CD14-positive monocyte (primary cell): ENCODE data around the gene GPC5. TPM values are rescaled to one million over a fixed set of nuclear protein-coding genes. Genes with fewer than 3 reads are reported as not detected.

ENCODE experiments used
- DNase-seq, 3 donors: peaks; one replicate each; pipeline ENCODE4 v3.0.0-alpha.2; 2011 to 2022
- H2AFZ ChIP-seq: 2 replicates; pipeline ENCODE4 v1.6.0; 2012; ENCODE audit warnings: mild to moderate bottlenecking, low read depth, low read length, inconsistent platforms; ENCODE audit not compliant: insufficient read depth, poor library complexity, severe bottlenecking
- H3K27ac ChIP-seq, 2 donors: 1 replicate in 1 of 2; 2 replicates in 1 of 2; pipeline ENCODE4 v1.5.1; 2012 to 2013; ENCODE audit warnings: low read length in 2 of 2, control low read depth in 1 of 2, inconsistent platforms in 1 of 2, low read depth in 1 of 2, mild to moderate bottlenecking in 1 of 2
- H3K27me3 ChIP-seq, 2 donors: one replicate each; pipeline versions ENCODE4 v1.6.0 to v1.6.1; 2011 to 2013; ENCODE audit warnings: low read length in 2 of 2; ENCODE audit not compliant: control insufficient read depth in 2 of 2, insufficient read depth in 2 of 2
- H3K36me3 ChIP-seq, 2 donors: replicated peaks in 1 of 2; 1 replicate in 1 of 2; 2 replicates in 1 of 2; pipeline versions ENCODE4 v1.5.1 to v1.6.1; 2012 to 2013; ENCODE audit warnings: low read length in 2 of 2, control low read depth in 1 of 2, inconsistent platforms in 1 of 2, mild to moderate bottlenecking in 1 of 2; ENCODE audit not compliant: insufficient read depth in 2 of 2, control insufficient read depth in 1 of 2
- H3K4me1 ChIP-seq, 2 donors: 1 replicate in 1 of 2; 2 replicates in 1 of 2; pipeline versions ENCODE4 v1.5.1 to v1.6.1; 2012 to 2013; ENCODE audit warnings: low read length in 2 of 2, control low read depth in 1 of 2, inconsistent platforms in 1 of 2, mild to moderate bottlenecking in 1 of 2, moderate library complexity in 1 of 2; ENCODE audit not compliant: insufficient read depth in 2 of 2, control insufficient read depth in 1 of 2
- H3K4me2 ChIP-seq: replicated peaks from 2 replicates; pipeline ENCODE3; 2012; ENCODE audit warnings: low read length, moderate library complexity, mild to moderate bottlenecking; ENCODE audit not compliant: poor library complexity, severe bottlenecking; ENCODE audit errors: extremely low read depth
- H3K4me3 ChIP-seq, 3 experiments: fragments of 200-600 bp in 1 of 3; sonication (generic) in 1 of 3; replicated peaks in 1 of 3; 1 replicate in 2 of 3; 2 replicates in 1 of 3; pipeline ENCODE4 v1.5.1; 2011 to 2013; ENCODE audit warnings: low read length in 3 of 3, mild to moderate bottlenecking in 3 of 3, control low read depth in 2 of 3, low read depth in 2 of 3, inconsistent platforms in 1 of 3, moderate library complexity in 1 of 3
- H3K79me2 ChIP-seq: 2 replicates; pipeline ENCODE4 v1.6.0; 2012; ENCODE audit warnings: mild to moderate bottlenecking, control low read depth, inconsistent platforms, low read length, moderate library complexity; ENCODE audit not compliant: insufficient read depth
- H3K9ac ChIP-seq: 2 replicates; pipeline ENCODE4 v1.6.0; 2017; ENCODE audit warnings: low read length, mild to moderate bottlenecking; ENCODE audit not compliant: insufficient read depth, poor library complexity, severe bottlenecking
- H3K9me3 ChIP-seq, 2 donors: replicated peaks in 1 of 2; 1 replicate in 1 of 2; 2 replicates in 1 of 2; pipeline versions ENCODE4 v1.5.1 to v1.6.1; 2012 to 2013; ENCODE audit warnings: low read length in 2 of 2, control low read depth in 1 of 2; ENCODE audit not compliant: control insufficient read depth in 1 of 2, insufficient read depth in 1 of 2
- H4K20me1 ChIP-seq: 2 replicates; pipeline ENCODE4 v1.6.0; 2012; ENCODE audit warnings: mild to moderate bottlenecking, low read length, control low read depth, moderate library complexity; ENCODE audit not compliant: insufficient read depth
- H3K27ac Mint-ChIP-seq, 7 donors: one replicate each; pipeline ENCODE4 v1.8.0; 2020; ENCODE audit warnings: mild to moderate bottlenecking in 7 of 7, mixed read lengths in 7 of 7, moderate library complexity in 6 of 7, inconsistent platforms in 2 of 7
- H3K27me3 Mint-ChIP-seq, 3 donors: one replicate each; pipeline ENCODE4 v1.8.0; 2021 to 2022; ENCODE audit warnings: low read depth in 3 of 3, mild to moderate bottlenecking in 3 of 3, mixed read lengths in 3 of 3, moderate library complexity in 3 of 3, inconsistent platforms in 1 of 3
- H3K36me3 Mint-ChIP-seq, 2 donors: one replicate each; pipeline ENCODE4 v1.8.0; 2020; ENCODE audit warnings: mixed read lengths in 2 of 2, inconsistent platforms in 1 of 2, mild to moderate bottlenecking in 1 of 2
- H3K4me1 Mint-ChIP-seq: one replicate; pipeline ENCODE4 v1.8.0; 2020; ENCODE audit warnings: mild to moderate bottlenecking, mixed read lengths
- H3K4me3 Mint-ChIP-seq, 2 donors: one replicate each; pipeline ENCODE4 v1.8.0; 2020; ENCODE audit warnings: mild to moderate bottlenecking in 2 of 2, mixed read lengths in 2 of 2, moderate library complexity in 1 of 2
- H3K9me3 Mint-ChIP-seq, 7 donors: one replicate each; pipeline ENCODE4 v1.8.0; 2020 to 2022; ENCODE audit warnings: mixed read lengths in 7 of 7, mild to moderate bottlenecking in 6 of 7, moderate library complexity in 6 of 7, inconsistent platforms in 2 of 7
- CTCF ChIP-seq: fragments of 200-600 bp; IDR thresholded peaks from one replicate; pipeline ENCODE4 v1.8.0; 2022; ENCODE audit warnings: antibody characterized with exemption, mild to moderate bottlenecking
- WGBS: methylation state at CpG from one replicate; pipeline ENCODE4 v1.1.5; 2013; ENCODE audit warnings: missing lambda C conversion rate; ENCODE audit not compliant: insufficient coverage; 5-methylcytosine and 5-hydroxymethylcytosine counted together
- intact Hi-C, 2 donors: fragments of 100-400 bp; cut with micrococcal nuclease; formaldehyde crosslinking; loops; one replicate each; pipeline versions ENCODE4 v1.15.0 to v1.15.1; 2023
- polyA plus RNA-seq, 3 donors: library from polyadenylated mRNA; depleted of rRNA in 1 of 3; unstranded in 2 of 3; stranded (reverse) in 1 of 3; fragments of 300-500 nt in 2 of 3; fragments of >200 nt in 1 of 3; fragmentation: Illumina TruSeq in 2 of 3; gene quantifications; 1 replicate in 2 of 3; 2 replicates in 1 of 3; pipeline ENCODE4 v1.2.3, GENCODE V29; 2012 to 2021

GPC5 gene
- polyA plus RNA-seq, 3 donors, result not detected

GRCh38 chr13:91950803-91951202, 552.4 kb downstream of the GPC5 start:
- no peaks in the 10 kb centered on the region for H3K4me1 Mint-ChIP-seq
- H3K27me3 ChIP-seq, result no peaks in the 10 kb centered on the region
- H3K27ac ChIP-seq, result no peak overlapping the region
- H3K9me3 ChIP-seq, result peaks cover 5 to 6% of the 10 kb centered on the region in 2 donors
- H2AFZ ChIP-seq, result no peak overlapping the region
- peaks cover 0 to 2% (median 0%) of the 10 kb centered on the region in 7 donors for H3K9me3 Mint-ChIP-seq
- intact Hi-C loops, result no loop called here
- H3K4me2 ChIP-seq, result no peak overlapping the region
- TF ChIP-seq CTCF, result no peak
- H3K79me2 ChIP-seq, result no peaks in the 10 kb centered on the region
- H3K9ac ChIP-seq, result no peak overlapping the region
- no peaks in the 10 kb centered on the region for H4K20me1 ChIP-seq
- no peaks in the 10 kb centered on the region for H3K27me3 Mint-ChIP-seq
- no peaks in the 10 kb centered on the region for H3K4me1 ChIP-seq
- no peaks in the 10 kb centered on the region for H3K36me3 ChIP-seq
- H3K27ac Mint-ChIP-seq, result no peak overlapping the region
- no peak overlapping the region for H3K4me3 Mint-ChIP-seq
- DNase-seq, result no peak
- H3K36me3 Mint-ChIP-seq, result no peaks in the 10 kb centered on the region
- no CpG with 5 or more reads among the region's 1 CpG for WGBS
- no peak overlapping the region for H3K4me3 ChIP-seq

- no peak for DNase-seq
- Mint-ChIP-seq H3K27me3 (no peaks in the 10 kb centered on the region), H3K4me1 (no peaks in the 10 kb centered on the region), H3K4me3 (no peak overlapping the region), H3K9me3 (peaks cover 0 to 13% (median 2%) of the 10 kb centered on the region in 7 donors), H3K36me3 (no peaks in the 10 kb centered on the region), H3K27ac (no peak overlapping the region)
- Histone ChIP-seq H3K4me3 (no peak overlapping the region), H3K9ac (no peak overlapping the region), H4K20me1 (no peaks in the 10 kb centered on the region), H3K27ac (no peak overlapping the region), H2AFZ (no peak overlapping the region), H3K79me2 (no peaks in the 10 kb centered on the region), H3K36me3 (no peaks in the 10 kb centered on the region), H3K4me1 (no peaks in the 10 kb centered on the region), H3K27me3 (no peaks in the 10 kb centered on the region), H3K4me2 (no peak overlapping the region), H3K9me3 (peaks cover 12 to 13% of the 10 kb centered on the region in 2 donors)
- TF ChIP-seq CTCF, result no peak
- intact Hi-C loops, result no loop called here
- 93% methylated on average over 1 of the region's 1 CpG for WGBS
Measured at GRCh38 chr13:91955546-91956355, 557.3 kb downstream of the GPC5 start.
